A549 (cell line): Measurements from ENCODE around the gene HDAC7.

Experiments used
- CHD2 ChIP-seq: fragments of 150-350 bp; IDR thresholded peaks from 2 replicates; pipeline ENCODE4 v1.6.1; 2014; ENCODE audit warnings: low read length; ENCODE audit not compliant: partially characterized antibody
- GATA3 ChIP-seq: IDR thresholded peaks from 2 replicates; pipeline ENCODE4 v1.6.1; 2012; ENCODE audit warnings: borderline replicate concordance
- HOXB5 ChIP-seq: fragments of 250-450 bp; sonication (Bioruptor Pico); IDR thresholded peaks from 2 replicates; pipeline ENCODE4 v1.5.0; 2020; ENCODE audit warnings: mild to moderate bottlenecking, moderate library complexity
- JUN ChIP-seq, 2 experiments: fragments of >200 bp; sonication (Bioruptor Twin); formaldehyde crosslinking; IDR thresholded peaks; 2 replicates in 1 of 2; 3 replicates in 1 of 2; pipeline ENCODE4 v1.6.1; 2016 to 2017
- POLR2A ChIP-seq: IDR thresholded peaks from 2 replicates; pipeline ENCODE4 v1.6.1; 2012; ENCODE audit warnings: mild to moderate bottlenecking, low read length
- SMC3 ChIP-seq: fragments of >200 bp; sonication (Bioruptor Twin); formaldehyde crosslinking; IDR thresholded peaks from 3 replicates; pipeline ENCODE4 v1.6.1; 2018; ENCODE audit warnings: inconsistent platforms
- ZSCAN20 ChIP-seq: fragments of 250-450 bp; sonication (Bioruptor Pico); IDR thresholded peaks from 2 replicates; pipeline ENCODE4 v1.8.0; 2022; ENCODE audit warnings: mild to moderate bottlenecking, moderate library complexity
- TF ChIP-seq, protein P1 (sequence below): fragments of >200 bp; sonication (Bioruptor Twin); formaldehyde crosslinking; IDR thresholded peaks from 3 replicates; pipeline ENCODE4 v1.5.1; 2016
- TF ChIP-seq, protein P2 (sequence below): IDR thresholded peaks from 2 replicates; pipeline ENCODE4 v1.6.1; 2012; ENCODE audit warnings: low read depth, borderline replicate concordance

DNA sequence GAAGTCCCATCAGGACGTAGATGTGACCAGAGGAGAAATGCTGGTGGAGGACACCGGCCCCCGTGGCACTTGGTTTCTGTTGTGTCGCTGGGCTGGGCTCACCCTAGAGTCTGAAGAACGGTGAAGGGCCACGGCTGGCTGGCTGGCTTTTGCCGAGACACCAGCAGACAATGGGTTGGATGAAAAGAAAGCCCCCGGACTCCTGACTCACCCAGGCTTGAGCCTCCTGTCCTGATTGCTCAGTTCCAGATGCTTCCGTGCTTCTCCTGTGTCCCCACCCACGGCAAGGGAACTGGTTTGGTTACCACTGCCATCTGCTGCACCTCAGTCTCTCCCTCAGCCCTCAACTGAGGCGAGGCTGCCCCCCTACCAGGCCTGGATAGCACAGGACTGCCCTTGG, 84.1 kb downstream of the HDAC7 start:
- TF ChIP-seq, protein P1, sequence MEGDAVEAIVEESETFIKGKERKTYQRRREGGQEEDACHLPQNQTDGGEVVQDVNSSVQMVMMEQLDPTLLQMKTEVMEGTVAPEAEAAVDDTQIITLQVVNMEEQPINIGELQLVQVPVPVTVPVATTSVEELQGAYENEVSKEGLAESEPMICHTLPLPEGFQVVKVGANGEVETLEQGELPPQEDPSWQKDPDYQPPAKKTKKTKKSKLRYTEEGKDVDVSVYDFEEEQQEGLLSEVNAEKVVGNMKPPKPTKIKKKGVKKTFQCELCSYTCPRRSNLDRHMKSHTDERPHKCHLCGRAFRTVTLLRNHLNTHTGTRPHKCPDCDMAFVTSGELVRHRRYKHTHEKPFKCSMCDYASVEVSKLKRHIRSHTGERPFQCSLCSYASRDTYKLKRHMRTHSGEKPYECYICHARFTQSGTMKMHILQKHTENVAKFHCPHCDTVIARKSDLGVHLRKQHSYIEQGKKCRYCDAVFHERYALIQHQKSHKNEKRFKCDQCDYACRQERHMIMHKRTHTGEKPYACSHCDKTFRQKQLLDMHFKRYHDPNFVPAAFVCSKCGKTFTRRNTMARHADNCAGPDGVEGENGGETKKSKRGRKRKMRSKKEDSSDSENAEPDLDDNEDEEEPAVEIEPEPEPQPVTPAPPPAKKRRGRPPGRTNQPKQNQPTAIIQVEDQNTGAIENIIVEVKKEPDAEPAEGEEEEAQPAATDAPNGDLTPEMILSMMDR: no peak
- TF ChIP-seq HOXB5 (no peak), SMC3 (no peak), ZSCAN20 (no peak), POLR2A (no peak), GATA3 (no peak), CHD2 (no peak), JUN (IDR thresholded peaks at IDR 0.05) (no peak)
- TF ChIP-seq, protein P2, sequence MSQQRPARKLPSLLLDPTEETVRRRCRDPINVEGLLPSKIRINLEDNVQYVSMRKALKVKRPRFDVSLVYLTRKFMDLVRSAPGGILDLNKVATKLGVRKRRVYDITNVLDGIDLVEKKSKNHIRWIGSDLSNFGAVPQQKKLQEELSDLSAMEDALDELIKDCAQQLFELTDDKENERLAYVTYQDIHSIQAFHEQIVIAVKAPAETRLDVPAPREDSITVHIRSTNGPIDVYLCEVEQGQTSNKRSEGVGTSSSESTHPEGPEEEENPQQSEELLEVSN: no peak
